HG02623 (cell line): Measurements from ENCODE around the gene NEXN.
A peak's percentile ranks its signal among the peaks of the same experiment; 100 is the strongest.
"Not testable (repeated sequence)": the region's sequence is repeated elsewhere in the genome, so short reads cannot be mapped to it uniquely, and the experiment has no call there.

Experiments
- ATAC-seq: cut with Tn5 transposase; IDR thresholded peaks from one replicate; pipeline ENCODE4 v1.9.1; 2021; ENCODE audit warnings: moderate library complexity; ENCODE audit not compliant: unreplicated experiment

The NEXN gene

DNA sequence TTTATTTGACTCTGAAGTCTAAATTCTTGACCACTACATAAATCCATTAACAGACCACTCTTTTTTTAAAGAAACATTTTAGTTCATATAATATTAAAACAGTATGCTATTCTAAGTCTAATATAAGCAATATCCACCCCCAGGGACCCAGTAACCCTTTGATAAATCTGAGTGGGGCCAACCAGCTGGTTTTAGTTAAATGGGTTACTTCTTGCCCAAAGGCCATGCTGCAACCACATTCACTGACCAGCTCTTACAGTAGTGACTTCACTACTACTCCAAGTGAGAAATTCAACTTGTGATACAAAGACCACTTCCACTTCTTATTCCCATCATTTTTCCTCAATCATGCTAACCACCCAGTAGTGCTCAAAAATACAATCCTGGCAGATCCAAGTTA lies 70.0 kb downstream of the NEXN start:
- ATAC-seq: no peak

DNA sequence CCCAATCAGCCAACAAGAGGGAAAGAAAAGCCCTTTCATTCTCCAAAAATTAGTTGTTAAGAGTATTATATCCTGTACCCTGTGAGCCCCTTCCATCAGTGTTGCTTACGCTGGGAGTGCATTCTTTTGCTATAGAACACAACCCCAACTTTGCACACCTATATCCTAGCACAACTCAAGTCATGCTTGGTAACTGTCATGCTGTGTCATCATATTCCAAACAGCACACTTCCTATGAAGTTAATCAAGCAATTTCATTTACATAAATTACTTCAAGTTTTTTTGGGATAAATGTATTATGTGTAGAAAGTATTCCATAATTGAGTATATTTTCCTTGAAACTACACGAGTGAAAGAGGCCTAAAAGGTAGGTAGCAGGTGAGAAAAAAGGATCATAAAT lies 70.4 kb downstream of the NEXN start:
- ATAC-seq: no peak

DNA sequence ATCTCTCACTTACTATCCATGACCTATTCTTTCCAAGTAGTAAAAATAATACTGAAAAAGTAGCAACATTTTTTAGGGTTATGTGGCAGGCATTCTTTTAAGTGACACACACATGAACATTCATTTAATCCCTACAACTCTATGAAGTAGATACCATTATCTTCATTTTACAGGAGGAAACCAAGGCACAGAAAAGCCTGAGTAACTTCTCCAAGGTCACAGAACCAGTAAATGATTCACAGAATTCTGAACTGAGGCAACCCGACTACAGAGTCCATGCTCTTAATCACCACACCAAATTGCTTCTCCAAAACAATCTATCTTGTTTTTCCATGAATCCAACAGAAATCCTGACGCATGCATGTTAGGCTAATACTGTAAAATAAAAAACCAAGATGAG lies 73.0 kb downstream of the NEXN start:
- ATAC-seq: no peak

DNA sequence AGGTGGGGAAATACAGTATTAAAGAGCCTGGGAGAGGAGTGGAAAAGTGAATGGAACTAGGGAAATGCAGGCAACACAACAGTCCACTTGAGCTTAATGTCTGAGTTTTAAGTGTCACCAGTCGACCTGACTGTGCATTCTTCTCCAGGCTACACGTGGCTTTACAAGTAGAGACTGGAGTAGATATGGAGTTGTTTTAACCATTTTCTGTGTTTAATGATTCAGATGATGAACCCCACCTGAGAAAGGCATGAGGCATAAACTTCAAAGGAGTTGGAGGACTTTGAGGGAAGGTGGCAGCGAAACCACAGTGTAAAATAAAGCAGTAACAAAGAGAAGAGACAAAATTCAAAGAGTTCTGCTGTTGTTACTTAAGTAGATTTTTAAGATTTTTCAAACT lies 77.9 kb downstream of the NEXN start:
- no peak for ATAC-seq

GRCh38 chr1:77970192-77970591 lies 81.8 kb downstream of the NEXN start:
- ATAC-seq: no peak

DNA sequence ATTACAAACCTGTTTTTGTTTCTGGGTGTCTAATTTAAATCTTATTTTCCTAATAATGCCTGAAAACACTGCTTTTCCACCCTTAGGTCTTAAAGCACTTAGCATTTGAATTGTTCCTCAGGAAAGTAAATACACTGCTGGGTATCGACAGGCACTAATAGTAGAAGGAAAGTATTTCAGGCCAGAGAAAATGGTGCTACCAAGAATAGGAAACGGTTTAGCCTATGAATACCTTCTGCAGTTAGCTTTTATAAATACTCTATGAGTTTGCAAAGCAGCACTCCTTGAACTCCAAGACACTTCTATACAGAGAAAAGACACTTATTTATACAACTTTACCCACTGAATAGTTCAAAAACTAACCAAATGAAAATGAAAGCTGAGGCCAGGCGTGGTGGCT lies 83.7 kb downstream of the NEXN start:
- no peak for ATAC-seq

DNA sequence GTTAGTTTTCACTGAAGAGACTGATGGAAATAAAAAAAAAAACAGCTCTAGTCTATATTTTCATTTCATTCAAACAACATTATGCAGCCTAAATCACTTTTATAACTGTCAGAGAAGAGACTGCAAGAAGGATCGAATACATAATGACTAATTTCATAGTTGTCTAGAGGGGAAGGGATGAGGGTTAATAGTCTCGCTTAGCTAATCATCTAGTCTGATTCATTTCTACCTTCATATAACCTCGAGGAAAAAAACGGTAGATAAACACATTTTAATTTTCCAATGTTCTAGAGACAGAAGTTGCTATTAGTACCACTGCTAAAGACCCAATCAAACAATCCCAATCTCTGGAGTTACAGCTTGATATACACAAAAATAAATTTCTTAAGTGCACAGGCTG lies 87.0 kb downstream of the NEXN start:
- ATAC-seq: no peak

DNA sequence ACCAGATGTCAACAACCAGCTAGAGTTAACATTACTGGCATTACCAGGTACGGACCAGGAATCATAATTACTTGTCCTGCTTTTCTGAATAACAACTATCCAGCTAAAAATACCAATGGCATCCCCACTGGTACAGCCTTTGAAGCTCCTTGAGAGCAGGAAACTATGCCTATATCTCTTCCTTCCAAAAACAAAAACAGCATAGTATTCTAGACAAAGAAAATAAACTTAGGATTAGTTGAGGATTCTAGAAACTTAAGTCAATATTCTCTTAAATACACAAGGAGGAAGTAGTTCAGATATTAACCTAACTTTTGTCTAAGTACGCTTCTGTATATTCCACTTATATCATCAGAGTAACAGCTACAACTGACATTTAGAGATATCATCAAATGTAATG lies 87.5 kb downstream of the NEXN start:
- ATAC-seq: no peak

- ATAC-seq: no peak
These were observed 88.1 kb downstream of the NEXN start for GRCh38 chr1:77976433-77977076.

DNA sequence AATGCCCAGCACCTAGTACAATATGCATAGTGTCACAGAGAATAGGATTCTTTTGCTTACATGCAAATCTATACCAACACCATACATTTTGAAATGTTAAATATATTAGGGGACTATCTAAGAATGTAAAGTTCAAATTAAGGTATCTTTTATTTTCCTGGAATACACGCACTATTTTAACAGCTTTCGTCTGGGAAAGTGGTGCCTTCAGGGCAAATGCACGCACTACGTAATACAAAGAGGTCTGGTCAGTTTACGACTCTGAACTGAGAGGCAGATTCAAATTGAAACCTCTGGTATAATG lies 89.5 kb downstream of the NEXN start:
- no peak for ATAC-seq

GRCh38 chr1:77978293-77978968 lies 90.0 kb downstream of the NEXN start:
- peak; percentile 62 for ATAC-seq

DNA sequence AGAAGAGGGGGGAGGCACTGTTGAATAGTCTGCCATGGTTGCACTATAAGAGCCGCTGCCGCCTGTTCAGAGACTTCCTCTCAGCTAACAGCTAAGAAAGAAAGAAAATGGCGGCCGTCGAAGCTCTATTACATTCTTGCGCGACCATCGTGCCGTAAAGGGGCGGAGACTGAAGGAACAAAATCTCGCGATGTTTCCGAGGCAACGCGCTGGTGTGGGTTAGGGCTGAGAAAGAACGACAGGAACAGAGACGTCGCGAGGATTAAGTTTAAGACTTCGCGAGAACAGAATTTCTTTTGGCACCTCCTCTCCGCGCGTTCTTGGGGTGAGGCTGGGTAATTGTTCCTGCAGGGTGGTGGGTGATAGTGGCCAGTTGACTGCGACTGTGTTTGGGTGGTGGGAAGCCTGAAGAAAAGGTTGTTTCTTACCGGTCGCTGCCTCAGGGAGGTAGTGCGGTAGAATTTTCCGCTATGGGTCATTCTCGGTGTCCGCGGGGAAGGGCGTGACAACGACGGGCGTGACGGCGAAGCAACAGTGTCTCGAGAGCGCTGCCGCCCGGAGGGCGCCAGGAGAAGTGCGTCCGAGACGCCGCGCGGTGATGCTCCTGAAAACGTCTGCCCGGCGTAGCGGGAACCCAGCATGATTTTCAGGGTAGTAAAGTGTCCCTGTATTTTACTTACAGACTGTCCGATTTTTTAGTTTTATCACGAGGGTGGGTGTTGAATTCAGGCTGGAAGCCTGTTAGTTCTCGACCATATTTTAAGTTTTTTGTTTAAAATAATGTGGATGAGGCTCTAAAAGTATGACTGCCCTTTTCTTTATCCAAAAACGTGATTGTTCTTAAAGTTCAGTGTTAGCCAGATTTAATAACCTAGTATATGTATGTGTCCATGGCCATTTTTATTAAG lies 90.8 kb downstream of the NEXN start, which contains the start of gene FUBP1:
FUBP1 (minus strand) TSS at position 104 of the 908 bp plus-strand sequence; CDS start at position 36, 68 bp downstream.
- peak; percentile 71 for ATAC-seq

GRCh38 chr1:77983352-77983996 lies 95.0 kb downstream of the NEXN start:
- ATAC-seq: not testable (repeated sequence)

GRCh38 chr1:77983997-77984355 lies 95.6 kb downstream of the NEXN start:
- no peak for ATAC-seq

DNA sequence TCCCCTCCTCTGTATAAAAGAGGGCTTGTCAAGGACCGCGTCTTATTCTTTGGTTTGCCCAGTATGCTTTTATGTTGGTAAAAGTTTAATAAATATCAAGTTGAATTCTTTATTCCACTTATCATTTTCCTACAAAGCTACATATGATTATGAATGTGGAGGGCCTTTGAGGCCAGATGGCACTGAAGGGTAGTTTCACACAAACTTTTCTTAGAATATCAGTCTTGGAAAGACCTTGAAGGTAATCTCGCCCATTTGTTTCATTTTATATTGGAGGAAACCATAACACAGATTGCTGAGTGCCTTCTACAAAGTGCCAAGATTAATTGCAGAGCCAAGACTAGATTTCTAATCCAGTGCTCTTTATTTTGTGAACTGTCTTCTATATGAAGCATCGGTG lies 96.2 kb downstream of the NEXN start:
- no peak for ATAC-seq

DNA sequence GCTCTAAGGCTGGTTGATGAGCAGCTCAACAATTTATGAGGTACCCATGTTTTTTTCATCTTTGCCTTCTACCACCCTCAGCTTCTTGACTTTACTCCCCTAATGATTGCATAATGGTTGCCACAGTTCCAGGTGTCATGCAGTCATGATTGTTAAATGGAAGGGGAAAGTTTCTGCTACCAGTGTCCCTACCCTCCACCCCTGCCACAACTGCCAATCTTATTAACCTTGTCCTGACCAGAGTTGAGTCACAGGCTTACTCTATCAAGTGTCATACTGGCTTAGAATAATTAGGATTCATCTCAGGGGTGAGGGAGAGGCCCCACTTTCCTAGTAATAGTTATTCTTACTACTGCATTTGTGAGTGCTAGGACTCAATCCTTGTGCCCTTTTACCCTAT lies 98.4 kb downstream of the NEXN start:
- ATAC-seq: no peak

DNA sequence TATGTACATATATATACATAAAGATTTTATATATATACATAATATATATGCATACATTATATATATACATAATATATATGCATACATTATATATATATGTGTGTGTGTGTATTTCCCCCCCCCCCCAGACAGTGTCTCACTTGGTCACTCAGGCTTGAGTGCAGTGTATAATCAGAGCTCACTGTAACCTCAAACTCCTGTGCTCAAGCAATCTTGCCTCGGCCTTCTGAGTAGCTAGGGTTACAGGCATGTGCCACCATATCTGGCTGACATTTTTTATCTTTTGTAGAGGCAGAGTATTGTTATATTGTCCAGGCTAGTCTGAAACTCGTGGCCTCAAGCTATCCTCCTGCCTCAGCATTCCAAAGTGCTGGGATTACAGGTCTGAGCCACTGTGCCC lies 99.5 kb downstream of the NEXN start:
- ATAC-seq: no peak

DNA sequence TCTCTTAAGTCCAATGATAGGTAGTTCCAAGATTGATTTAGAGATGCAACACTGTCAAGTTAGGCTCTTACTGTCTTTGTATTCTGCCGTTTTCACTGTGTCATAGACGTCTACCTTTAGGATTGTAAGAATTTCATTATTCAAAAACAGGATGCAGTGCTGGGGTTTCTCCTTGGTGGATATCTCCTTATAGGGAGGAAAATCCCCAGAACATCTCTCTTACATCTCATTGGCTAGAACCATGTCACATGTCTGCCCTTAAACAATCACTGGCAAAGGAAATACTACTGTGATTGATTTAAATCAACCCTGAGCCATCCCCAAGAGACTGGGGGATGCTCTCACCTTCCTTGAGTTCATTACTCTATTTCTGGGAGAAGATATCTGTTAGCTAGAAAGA lies 101.3 kb downstream of the NEXN start:
- no peak for ATAC-seq

- no peak for ATAC-seq
These were observed 102.3 kb downstream of the NEXN start for GRCh38 chr1:77990629-77991204.

DNA sequence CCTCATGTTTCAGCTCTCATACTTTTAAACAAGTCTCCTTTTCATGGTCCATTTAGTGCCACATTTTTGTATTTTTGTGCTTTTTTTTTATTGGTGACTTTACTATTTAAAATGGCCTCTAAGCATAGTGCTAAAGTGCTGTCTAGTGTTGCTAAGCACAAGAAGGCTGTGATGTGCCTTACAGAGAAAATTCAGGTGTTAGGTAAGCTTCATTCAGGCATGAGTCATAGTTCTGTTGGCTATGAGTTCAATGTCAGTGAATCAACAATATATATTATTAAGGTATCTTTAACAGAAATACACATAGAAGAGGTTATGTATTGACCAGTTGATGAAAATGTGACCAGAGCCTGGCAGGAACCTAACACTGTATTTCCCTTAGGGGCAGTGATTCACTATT lies 103.2 kb downstream of the NEXN start:
- no peak for ATAC-seq
